Globus pallidus (tissue), 1 donor: ENCODE results near the gene APOB.
A peak's percentile ranks its signal among the peaks of the same experiment; 100 is the strongest.

Experiments used
- DNase-seq: peaks from one replicate; pipeline ENCODE4 v3.0.0-alpha.2; 2015; ENCODE audit warnings: low spot score

APOB gene

DNA sequence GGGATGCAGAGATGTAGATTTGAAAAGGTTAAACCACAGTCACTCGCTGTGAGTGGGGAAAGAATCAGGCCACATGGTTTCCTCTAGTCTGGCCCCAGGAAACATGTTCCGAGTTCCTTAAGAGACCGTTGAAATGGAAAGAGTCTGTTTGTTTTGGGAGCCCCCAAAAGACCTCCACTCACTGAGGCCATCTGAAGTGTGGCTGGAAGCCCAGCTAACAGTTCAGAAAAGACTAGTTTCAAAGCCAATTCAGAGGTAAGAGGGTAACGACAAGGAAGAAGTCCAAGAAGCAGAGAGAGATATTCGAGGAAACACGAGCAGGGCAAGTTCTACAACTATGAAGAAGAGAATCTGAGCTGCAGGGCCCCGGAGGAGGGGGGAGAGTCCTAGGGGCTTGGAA is 61.0 kb downstream of the APOB start:
- DNase-seq, result no peak

DNA sequence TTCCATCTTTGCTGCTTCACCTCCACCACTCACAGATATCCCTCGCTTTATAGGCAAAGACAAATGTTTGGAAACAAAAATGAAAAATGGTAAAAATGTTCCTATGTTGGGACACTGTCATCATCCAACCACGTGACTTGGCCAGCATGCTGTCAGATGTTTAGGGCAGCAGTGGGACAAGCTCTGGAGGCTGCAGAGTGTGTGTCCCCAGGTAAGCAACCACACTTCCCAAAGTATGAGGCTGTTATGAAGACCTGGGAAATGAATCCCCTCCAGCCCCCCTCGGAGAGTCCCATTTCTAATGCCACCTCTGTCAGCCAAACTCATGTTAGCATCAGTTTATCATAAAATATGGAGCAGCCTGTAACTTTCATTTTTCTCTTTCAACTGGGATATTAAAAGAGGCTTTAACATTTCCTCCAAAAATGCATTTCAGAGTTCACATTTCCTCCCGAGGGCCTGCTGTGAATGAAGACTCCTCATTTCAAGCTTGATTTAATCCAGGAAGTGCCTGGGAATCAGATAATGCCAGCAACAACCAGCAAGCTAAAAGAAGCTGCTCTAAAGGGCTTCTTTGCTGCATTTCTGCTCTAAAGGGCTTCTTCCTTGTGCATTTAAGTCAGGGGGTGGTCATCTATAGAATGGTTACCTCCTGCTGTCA is 66.2 kb downstream of the APOB start:
- DNase-seq, result no peak

DNA sequence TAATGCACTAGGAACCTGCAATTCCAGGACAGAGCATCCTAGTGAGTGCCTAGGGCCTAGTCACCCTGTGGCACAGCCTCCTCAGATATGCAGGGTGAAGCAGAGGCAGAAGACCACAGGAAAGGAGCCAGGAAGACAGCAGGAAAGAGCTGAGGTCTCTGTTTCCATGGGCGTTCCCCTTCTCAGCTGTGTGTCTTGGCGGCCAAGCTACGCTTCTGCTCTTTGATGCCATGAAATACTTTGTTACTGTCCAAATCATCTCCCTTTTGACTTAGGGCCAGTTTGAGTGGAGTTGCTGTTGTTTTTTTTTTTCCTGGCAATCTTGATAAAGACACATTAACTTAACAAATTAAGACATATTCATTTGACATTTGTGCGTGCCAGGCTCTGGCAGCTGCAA is 67.3 kb downstream of the APOB start:
- DNase-seq, result no peak

DNA sequence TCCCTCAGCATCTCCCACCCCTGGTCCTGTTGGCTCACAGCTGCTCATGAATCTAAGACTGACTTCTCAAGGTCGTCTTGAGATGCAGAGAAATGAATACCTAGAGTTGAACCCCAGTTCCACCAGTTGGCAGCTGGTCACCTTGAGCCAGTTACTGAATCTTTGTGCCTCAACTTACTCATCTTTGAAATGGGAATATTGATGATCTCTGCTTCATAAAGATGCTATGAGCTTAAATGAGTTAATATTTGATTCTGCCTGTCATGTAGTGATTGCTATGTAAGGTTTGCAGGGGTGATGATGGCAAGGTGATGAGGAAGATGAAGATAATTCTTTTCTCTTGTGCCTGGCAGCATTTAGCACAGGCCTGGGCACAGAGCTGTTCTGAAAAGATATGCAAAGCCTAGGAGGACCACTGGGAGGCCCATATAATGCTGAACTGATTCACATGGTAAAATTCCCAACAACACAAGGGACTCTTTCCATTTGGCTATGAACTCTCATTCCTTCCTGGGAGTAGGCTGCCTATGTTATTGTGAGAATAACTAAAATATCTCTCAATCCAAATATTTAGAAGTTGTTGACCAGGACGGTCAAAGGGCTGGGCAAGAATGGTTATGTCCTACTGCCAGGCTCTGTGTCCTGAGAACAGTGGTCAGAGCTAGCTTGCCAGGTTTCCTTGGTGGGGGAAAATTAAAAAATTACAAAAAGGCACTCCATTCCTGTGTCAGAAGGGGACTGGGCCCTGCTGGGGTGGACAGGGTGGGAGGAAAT is 70.9 kb downstream of the APOB start:
- DNase-seq, result no peak

DNA sequence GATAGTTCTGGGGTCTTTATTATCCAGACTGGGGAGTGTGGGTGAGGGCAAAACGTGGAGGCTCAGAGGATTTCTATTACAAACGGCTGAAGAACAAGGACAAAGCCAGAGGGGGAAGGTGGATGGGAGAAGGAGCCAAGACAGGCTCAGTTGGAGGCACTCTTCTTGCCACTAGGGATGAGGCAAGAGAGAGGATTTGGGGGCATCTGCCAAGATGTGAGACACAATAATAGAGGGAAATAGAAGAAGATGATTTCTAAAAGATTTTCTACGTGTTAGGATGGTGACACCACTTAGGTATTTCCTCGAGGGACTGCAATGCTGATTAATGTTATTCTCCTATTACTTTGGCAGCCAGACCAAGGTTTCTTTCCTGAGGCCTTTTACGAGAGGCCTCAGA is 71.8 kb downstream of the APOB start:
- no peak for DNase-seq

DNA sequence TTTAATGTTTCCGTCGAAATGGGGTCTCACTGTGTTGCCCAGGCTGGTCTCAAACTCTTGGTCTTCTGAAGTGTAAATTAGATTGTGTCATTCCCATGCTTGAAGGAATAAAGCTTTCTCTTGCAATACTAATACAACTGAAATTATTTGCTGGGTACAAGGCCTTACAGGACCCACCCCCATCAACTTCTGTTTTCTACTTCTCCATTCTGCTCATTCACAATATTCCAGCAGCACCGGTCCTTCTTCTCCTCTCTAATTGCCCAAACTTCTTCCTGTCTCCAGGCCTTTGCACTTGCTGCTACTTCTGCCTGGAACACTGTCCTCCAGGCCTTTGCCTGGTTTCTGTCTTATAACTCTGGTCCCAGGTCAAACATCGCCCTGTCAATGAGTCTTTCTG is 73.8 kb downstream of the APOB start:
- DNase-seq, result no peak

DNA sequence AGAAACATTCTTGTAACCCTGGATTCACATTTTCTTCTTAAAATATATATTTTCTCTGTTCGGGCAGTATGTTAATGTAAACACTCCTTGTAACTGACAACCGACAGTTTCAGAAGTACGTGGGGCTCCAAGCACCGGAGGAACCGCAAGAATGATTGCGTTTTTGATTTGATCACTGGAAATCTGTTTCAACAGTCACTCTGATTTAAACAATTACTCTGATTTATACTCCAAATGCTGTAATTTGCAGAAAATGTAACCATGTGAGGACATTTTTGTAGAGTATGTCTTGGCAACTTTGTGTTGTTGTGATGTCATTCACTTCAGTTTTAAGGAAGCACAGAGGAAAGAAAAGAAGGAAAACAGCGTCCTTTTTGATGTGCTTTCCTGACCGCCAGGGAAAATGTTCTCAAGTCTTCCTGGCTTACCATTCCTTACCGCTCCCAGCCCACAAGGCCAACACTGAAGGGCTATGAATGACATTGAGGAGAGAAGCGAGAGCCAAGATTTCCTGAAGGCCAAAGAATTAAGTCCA is 77.7 kb downstream of the APOB start:
- no peak for DNase-seq

DNA sequence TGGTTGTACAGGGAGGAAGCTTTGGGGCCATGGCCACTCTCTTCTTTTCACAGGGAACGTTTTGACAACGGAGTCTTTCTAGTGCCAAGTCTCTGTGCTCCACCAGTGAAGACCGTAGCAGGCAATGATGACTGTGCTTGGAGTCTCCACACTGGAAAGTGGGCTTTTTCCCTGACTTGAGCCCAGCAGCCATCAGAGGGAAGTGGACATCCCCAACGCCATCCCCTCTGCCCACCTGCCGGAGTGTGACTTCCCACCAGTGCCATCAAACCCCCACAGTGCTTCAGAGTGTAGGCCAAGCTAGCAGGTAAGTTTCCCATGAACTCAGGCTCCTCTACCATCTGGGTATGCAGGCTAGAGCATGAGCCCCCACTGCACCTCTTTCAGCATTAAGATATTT is 78.7 kb downstream of the APOB start:
- no peak for DNase-seq

DNA sequence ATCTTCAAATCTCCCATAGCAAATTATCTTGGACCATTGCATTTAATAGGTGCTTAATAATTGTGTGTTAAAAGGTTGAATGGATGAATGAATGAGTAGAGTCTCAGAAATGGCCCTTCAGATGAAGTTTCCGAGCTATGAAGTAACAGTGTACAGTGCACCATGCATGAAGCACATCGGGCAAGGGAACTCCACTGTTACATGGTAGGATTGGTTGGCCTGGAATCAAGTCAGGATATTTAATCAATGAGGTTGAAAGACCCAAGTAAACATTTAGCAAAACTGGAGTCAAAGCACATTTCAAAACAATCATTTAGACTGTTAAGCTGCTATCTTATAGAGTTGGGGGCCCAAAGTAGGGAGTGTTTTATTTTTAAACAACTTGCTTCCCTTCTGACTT is 80.0 kb downstream of the APOB start:
- DNase-seq, result no peak

DNA sequence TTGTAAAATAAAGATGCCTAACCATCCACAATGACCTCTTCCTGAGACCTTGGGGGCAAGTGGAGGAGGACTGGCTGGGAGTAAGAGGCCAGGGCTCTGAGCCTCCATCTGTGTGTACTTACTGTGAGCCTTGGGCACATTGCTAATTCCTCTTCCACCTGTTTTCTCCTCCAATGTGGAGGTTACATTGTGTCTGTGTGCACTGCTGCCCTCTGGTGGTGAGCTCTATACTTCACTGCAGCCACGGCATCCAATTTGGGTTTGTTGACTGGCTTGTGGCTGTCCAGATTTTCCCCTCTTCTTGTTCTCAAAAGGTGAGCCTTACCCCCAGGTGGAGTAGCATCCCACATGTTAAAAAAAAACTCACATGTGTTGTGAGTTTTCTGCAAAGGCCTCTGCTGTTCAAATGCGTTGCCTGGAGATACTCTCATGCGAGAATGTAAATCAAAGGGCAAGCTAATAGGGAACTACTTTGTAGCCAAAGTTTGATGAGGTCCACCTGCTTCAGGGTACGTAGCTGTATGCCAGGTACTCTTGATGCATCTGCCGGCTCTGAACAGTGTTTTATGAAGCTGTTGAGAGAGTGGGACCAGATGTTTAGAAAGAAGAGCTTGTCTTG is 80.8 kb downstream of the APOB start:
- DNase-seq, result peak; percentile 30

DNA sequence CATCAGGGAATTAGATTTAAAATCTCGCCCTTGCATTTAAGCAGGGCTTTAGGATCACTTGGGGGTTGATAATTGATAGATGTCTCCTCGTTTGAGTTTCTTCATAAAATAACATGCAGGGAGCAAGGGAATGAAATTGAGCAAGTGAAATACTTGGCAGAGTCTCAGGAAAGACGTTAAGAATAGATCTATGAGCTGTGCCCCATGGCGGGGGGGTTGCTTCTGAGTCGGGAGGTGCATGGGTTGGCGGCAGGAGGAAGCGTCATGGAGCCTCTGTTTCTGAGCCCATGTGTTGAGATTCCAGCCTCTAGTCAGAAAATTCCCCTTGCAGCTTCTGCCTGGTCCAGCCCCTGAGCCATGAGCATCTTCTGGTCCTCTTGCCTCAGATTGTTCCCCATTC is 82.0 kb downstream of the APOB start:
- DNase-seq, result no peak

DNA sequence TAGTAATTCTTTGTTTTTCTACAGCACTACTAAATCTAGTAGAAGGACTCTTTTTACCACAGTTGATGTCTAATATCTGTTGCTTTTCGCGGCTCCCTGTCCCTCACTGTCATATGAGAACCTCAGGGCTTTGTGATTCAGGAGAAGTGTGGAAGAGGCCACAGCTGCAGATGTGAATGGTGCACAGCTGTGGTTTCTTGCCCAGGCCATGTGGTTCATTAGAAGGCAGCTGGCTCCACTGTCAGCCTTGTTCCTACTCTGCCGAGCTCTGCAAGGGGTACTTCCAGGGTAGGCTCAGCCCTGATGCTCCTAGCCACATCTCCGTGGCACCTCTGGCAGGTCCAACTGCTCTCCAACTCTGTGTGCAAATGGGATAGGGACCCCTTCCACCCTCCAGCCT is 83.9 kb downstream of the APOB start:
- DNase-seq, result no peak

DNA sequence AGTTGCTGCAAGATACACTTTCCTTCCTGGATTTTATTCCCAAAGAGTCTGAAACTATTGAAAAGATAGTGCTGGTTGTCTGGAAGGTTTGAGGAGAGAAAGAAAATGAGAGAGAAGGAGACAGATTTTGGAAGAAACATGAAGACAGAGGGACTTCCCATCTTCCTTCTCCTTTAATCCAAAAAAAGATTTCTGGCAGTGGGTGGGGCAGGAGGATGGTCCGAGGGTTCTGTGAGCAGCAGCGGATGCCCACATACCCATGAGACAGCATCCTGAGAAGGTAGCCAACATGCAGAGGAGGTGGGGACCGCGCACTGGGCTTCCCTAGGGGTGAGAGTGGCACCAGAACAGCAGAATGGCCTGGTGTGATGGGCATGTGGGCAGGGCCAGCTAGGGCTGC is 84.6 kb downstream of the APOB start:
- no peak for DNase-seq

DNA sequence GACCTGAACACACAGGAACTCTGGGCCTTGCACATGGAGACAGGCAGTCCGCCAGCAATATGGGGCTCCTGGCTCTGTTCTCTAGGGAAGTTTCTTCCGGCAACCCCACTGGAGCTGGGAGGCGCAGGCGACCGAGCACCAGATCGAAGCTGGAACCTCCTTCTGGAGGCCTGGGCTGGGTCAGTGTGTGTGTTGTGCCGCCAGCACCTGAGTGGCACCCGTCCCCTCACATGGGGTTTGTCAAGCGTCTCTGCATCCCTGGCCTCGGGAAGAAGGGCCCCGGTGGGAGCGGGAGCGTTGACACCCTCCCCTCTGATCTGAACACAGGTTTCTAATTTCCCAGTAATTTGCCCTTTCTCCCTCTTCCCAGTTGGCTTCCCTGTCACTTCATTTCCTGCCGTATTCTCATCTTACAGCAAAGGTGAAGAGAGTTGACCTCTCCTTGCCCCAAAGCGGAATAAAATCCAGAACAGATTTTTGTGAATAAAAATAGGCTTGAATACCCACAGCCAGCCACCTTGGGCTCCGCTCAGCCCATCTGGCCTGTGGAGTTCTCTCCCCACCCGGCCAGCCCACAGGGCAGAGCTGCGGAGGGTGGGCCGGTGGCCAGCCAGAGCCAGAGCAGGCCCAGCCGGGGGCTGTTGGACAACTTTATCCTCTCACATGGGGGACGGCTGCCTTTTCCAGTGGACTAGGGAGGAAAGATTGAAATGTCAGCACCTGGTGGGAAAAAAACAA is 85.9 kb downstream of the APOB start:
- DNase-seq, result no peak

DNA sequence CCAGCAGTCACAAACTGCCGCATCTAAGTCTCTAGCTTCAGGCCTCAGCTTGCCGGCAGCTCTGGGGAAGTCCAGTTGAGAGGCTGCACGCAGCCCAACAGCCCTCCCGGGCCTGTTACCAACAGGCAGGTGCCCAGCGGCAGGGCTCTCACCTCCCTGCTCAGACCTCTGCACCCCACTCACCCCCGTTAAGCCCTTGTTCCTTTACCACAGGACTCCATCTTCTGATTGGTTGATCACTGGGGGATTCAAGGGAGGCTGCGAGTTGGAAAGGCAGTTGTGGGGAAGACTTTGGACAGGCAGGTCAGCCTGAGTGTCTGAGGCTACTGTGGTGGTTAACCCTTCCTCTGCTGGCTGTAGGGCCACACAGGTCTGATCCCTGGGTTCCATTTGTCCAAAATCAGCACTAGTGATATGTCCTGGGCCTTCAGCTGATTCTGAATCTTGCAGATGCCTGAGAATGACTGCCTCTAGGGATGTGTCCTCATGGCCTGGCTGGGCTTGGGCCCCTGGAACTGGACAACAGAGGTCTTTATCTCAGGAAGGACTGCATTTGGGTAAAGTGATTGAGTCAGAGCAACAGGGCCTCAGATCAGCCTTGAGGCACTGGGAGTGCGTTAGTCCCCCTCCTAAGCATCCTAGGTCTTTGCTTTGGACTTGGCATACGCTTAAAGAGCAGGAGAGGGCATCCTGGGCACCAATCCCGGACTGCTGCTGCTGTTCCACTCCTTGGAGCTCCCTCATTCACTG is 88.4 kb downstream of the APOB start:
- no peak for DNase-seq

DNA sequence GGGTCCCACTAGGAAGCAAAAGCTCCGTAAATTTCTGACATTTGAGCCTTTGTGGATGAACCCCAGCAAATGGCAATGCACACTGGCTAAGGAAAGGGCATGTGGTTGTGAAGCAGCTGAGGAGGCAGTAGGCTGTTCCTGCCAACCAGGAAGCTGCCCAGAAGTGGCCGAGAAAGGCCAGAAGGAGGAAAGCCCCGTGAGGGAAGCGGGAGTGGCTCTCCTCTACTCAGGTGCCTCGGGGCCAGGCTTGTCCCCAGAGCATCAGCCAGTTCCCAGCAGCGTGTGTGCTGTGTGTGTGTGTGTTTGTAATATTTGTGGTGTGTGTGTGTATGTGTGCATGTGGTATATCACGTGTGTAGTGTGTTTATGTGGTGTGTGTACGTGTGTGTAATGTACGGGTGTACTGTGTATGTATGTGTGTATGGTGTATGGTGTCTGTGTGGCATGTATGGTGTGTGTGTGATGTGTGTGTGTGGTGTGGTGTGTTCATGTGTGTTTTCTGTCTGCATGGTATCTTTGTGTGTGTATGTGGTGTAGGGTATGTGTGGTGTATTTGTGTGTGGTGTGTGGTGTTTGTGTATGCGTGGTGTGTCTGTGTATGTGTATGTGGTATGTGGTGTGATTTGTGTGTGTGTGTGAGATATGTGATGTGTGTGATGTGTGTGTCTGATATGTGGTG is 90.6 kb downstream of the APOB start:
- DNase-seq, result no peak
